Vagina (tissue), 2 donors: ENCODE data around the gene PARVA.

Source experiments
- CTCF ChIP-seq, 3 experiments: fragments of 450-650 bp in 2 of 3; fragments of 200-600 bp in 1 of 3; sonication (generic) in 1 of 3; IDR thresholded peaks; one replicate each; pipeline ENCODE4 v1.5.1; 2017 to 2019; ENCODE audit warnings: antibody characterized with exemption in 3 of 3, mild to moderate bottlenecking in 2 of 3, moderate library complexity in 2 of 3
- POLR2A ChIP-seq, 2 donors: fragments of 450-650 bp; IDR thresholded peaks; one replicate each; pipeline ENCODE4 v1.6.1; 2017; ENCODE audit warnings: antibody characterized with exemption in 2 of 2, mild to moderate bottlenecking in 2 of 2, moderate library complexity in 2 of 2

GRCh38 chr11:12536566-12536965, 159.2 kb downstream of the PARVA start:
- TF ChIP-seq CTCF (IDR thresholded peaks at IDR 0.05) (no peak), POLR2A (IDR thresholded peaks at IDR 0.05) (no peak)
